Thyroid gland (tissue), 4 donors: ENCODE results near the gene LAMC1.

Experiments
- CTCF ChIP-seq, 6 experiments: fragments of 200-600 bp in 3 of 6; fragments of 450-650 bp in 3 of 6; sonication (generic) in 3 of 6; IDR thresholded peaks; one replicate each; pipeline ENCODE4 v1.5.1; 2016 to 2019; ENCODE audit warnings: antibody characterized with exemption in 6 of 6, mild to moderate bottlenecking in 2 of 6, inconsistent platforms in 1 of 6, moderate library complexity in 1 of 6
- POLR2A ChIP-seq, 2 donors: fragments of 450-650 bp; IDR thresholded peaks; one replicate each; pipeline ENCODE4 v1.6.1; 2017; ENCODE audit warnings: antibody characterized with exemption in 2 of 2, mild to moderate bottlenecking in 2 of 2, moderate library complexity in 1 of 2

- TF ChIP-seq CTCF (IDR thresholded peaks at IDR 0.05) (no peak), POLR2A (IDR thresholded peaks at IDR 0.05) (no peak)
Measured at GRCh38 chr1:183080406-183080805, 57.2 kb downstream of the LAMC1 start.
